A549 (cell line): ENCODE results near the gene PLCD3. TPM values are rescaled to one million over a fixed set of nuclear protein-coding genes. Genes with fewer than 3 reads are reported as not detected.

Experiments used
- ATOH8 ChIP-seq: fragments of 250-450 bp; sonication (Bioruptor Pico); IDR thresholded peaks from 2 replicates; pipeline ENCODE4 v1.5.0; 2020; ENCODE audit warnings: low read depth, mild to moderate bottlenecking, moderate library complexity
- CBX2 ChIP-seq: fragments of 200-600 bp; sonication (generic); IDR thresholded peaks from 2 replicates; pipeline ENCODE4 v1.6.1; 2016; ENCODE audit warnings: low read depth, mild to moderate bottlenecking, borderline replicate concordance
- CEBPB ChIP-seq, 2 experiments: fragments of >200 bp in 1 of 2; sonication (Bioruptor Twin) in 1 of 2; formaldehyde crosslinking in 1 of 2; IDR thresholded peaks; 2 replicates each; pipeline ENCODE4 v1.6.1; 2012 to 2016
- CHD2 ChIP-seq: fragments of 150-350 bp; IDR thresholded peaks from 2 replicates; pipeline ENCODE4 v1.6.1; 2014; ENCODE audit warnings: low read length; ENCODE audit not compliant: partially characterized antibody
- CTCF ChIP-seq: fragments of >200 bp; sonication (Bioruptor Twin); formaldehyde crosslinking; IDR thresholded peaks from 3 replicates; pipeline ENCODE4 v1.5.1; 2016
- EHMT2 ChIP-seq: fragments of 200-600 bp; sonication (generic); IDR thresholded peaks from 2 replicates; pipeline ENCODE4 v1.6.1; 2016; ENCODE audit warnings: antibody characterized with exemption, low read depth, mild to moderate bottlenecking, moderate library complexity
- EP300 ChIP-seq, 2 experiments: fragments of >200 bp; sonication (Bioruptor Twin); formaldehyde crosslinking; IDR thresholded peaks; 2 replicates in 1 of 2; 3 replicates in 1 of 2; pipeline ENCODE4 v1.6.1; 2016 to 2017
- FOXS1 ChIP-seq: fragments of 250-450 bp; sonication (Bioruptor Pico); IDR thresholded peaks from 2 replicates; pipeline ENCODE4 v1.5.0; 2020; ENCODE audit warnings: mild to moderate bottlenecking, moderate library complexity
- GATA3 ChIP-seq: IDR thresholded peaks from 2 replicates; pipeline ENCODE4 v1.6.1; 2012; ENCODE audit warnings: borderline replicate concordance
- HES2 ChIP-seq: fragments of >200 bp; sonication (Bioruptor Twin); formaldehyde crosslinking; IDR thresholded peaks from 2 replicates; pipeline ENCODE4 v1.6.1; 2016
- HEYL ChIP-seq: fragments of 250-450 bp; sonication (Bioruptor Pico); IDR thresholded peaks from 2 replicates; pipeline ENCODE4 v1.8.0; 2021; ENCODE audit warnings: mild to moderate bottlenecking, moderate library complexity
- HMGXB4 ChIP-seq: fragments of 250-450 bp; sonication (Bioruptor Pico); IDR thresholded peaks from 2 replicates; pipeline ENCODE4 v1.5.0; 2021; ENCODE audit warnings: mild to moderate bottlenecking, moderate library complexity, borderline replicate concordance
- HOXA7 ChIP-seq: fragments of 250-450 bp; sonication (Bioruptor Pico); IDR thresholded peaks from 2 replicates; pipeline ENCODE4 v1.5.0; 2020; ENCODE audit warnings: mild to moderate bottlenecking, moderate library complexity
- HOXB13 ChIP-seq: fragments of 250-450 bp; sonication (Bioruptor Pico); IDR thresholded peaks from 2 replicates; pipeline ENCODE4 v1.5.0; 2020; ENCODE audit warnings: low read depth, mild to moderate bottlenecking, moderate library complexity
- JUN ChIP-seq, 2 experiments: fragments of >200 bp; sonication (Bioruptor Twin); formaldehyde crosslinking; IDR thresholded peaks; 2 replicates in 1 of 2; 3 replicates in 1 of 2; pipeline ENCODE4 v1.6.1; 2016 to 2017
- JUNB ChIP-seq: fragments of >200 bp; sonication (Bioruptor Twin); formaldehyde crosslinking; IDR thresholded peaks from 2 replicates; pipeline ENCODE4 v1.6.1; 2016
- KDM5A ChIP-seq: fragments of 200-600 bp; sonication (generic); IDR thresholded peaks from 2 replicates; pipeline ENCODE4 v1.6.1; 2016; ENCODE audit warnings: antibody characterized with exemption, mild to moderate bottlenecking
- MAFK ChIP-seq: fragments of 450-650 bp; IDR thresholded peaks from 2 replicates; pipeline ENCODE4 v1.6.1; 2014; ENCODE audit not compliant: partially characterized antibody
- MYC ChIP-seq: IDR thresholded peaks from 2 replicates; pipeline ENCODE4 v1.6.1; 2012; ENCODE audit warnings: mild to moderate bottlenecking, inconsistent platforms, low read length, improper control_type of control experiment, borderline replicate concordance
- NPAS2 ChIP-seq: fragments of 250-450 bp; sonication (Bioruptor Pico); IDR thresholded peaks from 2 replicates; pipeline ENCODE4 v1.8.0; 2022; ENCODE audit warnings: mild to moderate bottlenecking, moderate library complexity, borderline replicate concordance
- PHF8 ChIP-seq: fragments of 200-600 bp; sonication (generic); IDR thresholded peaks from 2 replicates; pipeline ENCODE4 v1.6.1; 2016; ENCODE audit warnings: low read depth, mild to moderate bottlenecking, antibody characterized with exemption, moderate library complexity, borderline replicate concordance
- POLR2A ChIP-seq: IDR thresholded peaks from 2 replicates; pipeline ENCODE4 v1.6.1; 2012; ENCODE audit warnings: mild to moderate bottlenecking, low read length
- POLR2AphosphoS2 ChIP-seq: conservative IDR thresholded peaks from 2 replicates; pipeline ENCODE4 v1.6.1; 2012; ENCODE audit warnings: low read length, improper control_type of control experiment, inconsistent platforms
- RARB ChIP-seq: fragments of 250-450 bp; sonication (Bioruptor Pico); IDR thresholded peaks from 2 replicates; pipeline ENCODE4 v1.8.0; 2021; ENCODE audit warnings: mild to moderate bottlenecking, moderate library complexity
- RCOR1 ChIP-seq: fragments of 150-350 bp; IDR thresholded peaks from 2 replicates; pipeline ENCODE4 v1.6.1; 2014; ENCODE audit warnings: antibody characterized with exemption, low read length, low read depth
- REST ChIP-seq: fragments of 200-600 bp; sonication (generic); IDR thresholded peaks from 2 replicates; pipeline ENCODE4 v1.6.1; 2016; ENCODE audit warnings: antibody characterized with exemption, mild to moderate bottlenecking, moderate library complexity
- RFX5 ChIP-seq: fragments of 450-650 bp; IDR thresholded peaks from 2 replicates; pipeline ENCODE4 v1.7.1; 2014; ENCODE audit warnings: antibody characterized with exemption, mild to moderate bottlenecking, moderate library complexity
- RNF2 ChIP-seq: fragments of 200-600 bp; sonication (generic); IDR thresholded peaks from 2 replicates; pipeline ENCODE4 v1.6.1; 2016; ENCODE audit warnings: low read depth, mild to moderate bottlenecking, antibody characterized with exemption, moderate library complexity, borderline replicate concordance
- SMC3 ChIP-seq: fragments of >200 bp; sonication (Bioruptor Twin); formaldehyde crosslinking; IDR thresholded peaks from 3 replicates; pipeline ENCODE4 v1.6.1; 2018; ENCODE audit warnings: inconsistent platforms
- TFCP2L1 ChIP-seq: fragments of 250-450 bp; sonication (Bioruptor Pico); IDR thresholded peaks from 2 replicates; pipeline ENCODE4 v1.5.0; 2021; ENCODE audit warnings: mild to moderate bottlenecking
- TP53 ChIP-seq: fragments of 250-450 bp; sonication (Bioruptor Pico); IDR thresholded peaks from 2 replicates; pipeline ENCODE4 v1.5.0; 2021; ENCODE audit warnings: mild to moderate bottlenecking, moderate library complexity
- USF2 ChIP-seq: fragments of 450-650 bp; IDR thresholded peaks from 2 replicates; pipeline ENCODE4 v1.6.1; 2014; ENCODE audit warnings: antibody characterized with exemption
- ZFP36 ChIP-seq: fragments of 450-650 bp; IDR thresholded peaks from 2 replicates; pipeline ENCODE4 v1.6.1; 2014; ENCODE audit warnings: borderline replicate concordance; ENCODE audit not compliant: partially characterized antibody
- ZNF302 ChIP-seq: fragments of 250-450 bp; sonication (Bioruptor Pico); IDR thresholded peaks from 2 replicates; pipeline ENCODE4 v1.9.0; 2021; ENCODE audit warnings: inconsistent platforms, mild to moderate bottlenecking, moderate library complexity
- polyA plus RNA-seq, 4 experiments: library from polyadenylated mRNA; depleted of rRNA in 3 of 4; stranded (reverse); fragments of >200 nt; fragmentation: RNase III in 1 of 4; extraction: RNeasy Plus Mini Kit Qiagen cat#74134 plus additional on column Dnase treatment in 1 of 4; gene quantifications; 2 replicates in 3 of 4; 3 replicates in 1 of 4; pipeline ENCODE4 v1.2.3, GENCODE V29; 2011 to 2017

The PLCD3 gene
- polyA plus RNA-seq, 2 of the 4 experiments (the other 2 are of a cell fraction) = 56.6 to 105 TPM

GRCh38 chr17:45147581-45148182 is 15.4 kb upstream of the PLCD3 start (continued):
- peak; percentile 97 for TF ChIP-seq HOXA7
- no peak for TF ChIP-seq RNF2
- peak; percentile 89; the same call in 1 of the 2 replicates for TF ChIP-seq POLR2AphosphoS2
- peak; percentile 99 for TF ChIP-seq HMGXB4 (CRISPR knock-in tag)
- no peak for TF ChIP-seq KDM5A
- TF ChIP-seq RARB (CRISPR knock-in tag) = peak; percentile 91; the same call in 1 of the 2 replicates
- TF ChIP-seq HEYL (CRISPR knock-in tag) = no peak
- no peak for TF ChIP-seq HES2
- TF ChIP-seq HOXB13 (CRISPR knock-in tag) = peak; percentile 84; the same call in 1 of the 2 replicates
- TF ChIP-seq SMC3 = no peak
- TF ChIP-seq EHMT2 = no peak
- 0 out of 2 replicates have a peak, but pooled peaks have one; percentile 15 for TF ChIP-seq TFCP2L1 (CRISPR knock-in tag)
- TF ChIP-seq USF2 = no peak
- TF ChIP-seq FOXS1 (CRISPR knock-in tag) = peak; percentile 92
- TF ChIP-seq POLR2A = no peak
- no peak for TF ChIP-seq CBX2
- no peak for TF ChIP-seq RCOR1
- TF ChIP-seq TP53 (CRISPR knock-in tag) = peak; percentile 90
- no peak; the same call in 1 of the 2 replicates for TF ChIP-seq RFX5
- no peak for TF ChIP-seq NPAS2 (CRISPR knock-in tag)
- TF ChIP-seq ATOH8 (CRISPR knock-in tag) = 0 out of 2 replicates have a peak, but pooled peaks have one; percentile 66
- no peak for TF ChIP-seq EP300 (IDR thresholded peaks at IDR 0.05)
- TF ChIP-seq JUNB = no peak
- TF ChIP-seq ZFP36 = no peak
- peak in 1 of 2 experiments; percentile 70; a peak in 1 of 4 replicates for TF ChIP-seq CEBPB (IDR thresholded peaks at IDR 0.05)
- TF ChIP-seq CTCF = no peak
- no peak for TF ChIP-seq MAFK
- TF ChIP-seq JUN (IDR thresholded peaks at IDR 0.05) = no peak
- TF ChIP-seq GATA3 = peak; percentile 88
- peak; percentile 86; the same call in 1 of the 2 replicates for TF ChIP-seq MYC
- peak; percentile 16; the same call in 1 of the 2 replicates for TF ChIP-seq REST
- peak; percentile 15 for TF ChIP-seq PHF8
- TF ChIP-seq CHD2 = peak; percentile 87
- no peak for TF ChIP-seq ZNF302 (CRISPR knock-in tag)
